AG04449 (cell line): Measurements from ENCODE around the gene ESAM.
A peak's percentile ranks its signal among the peaks of the same experiment; 100 is the strongest.

Experiments used
- CTCF ChIA-PET: fragments of 350-600 bp; formaldehyde crosslinking; extraction: SDS; loops from one replicate; lab custom pipeline; 2021; ENCODE audit warnings: antibody characterized with exemption; lab: Yijun Ruan, JAX
- POLR2A ChIA-PET: fragments of 400-600, 350-600 bp; formaldehyde crosslinking; extraction: SDS; loops from one replicate; lab custom pipeline; 2020; ENCODE audit warnings: antibody characterized with exemption, inconsistent platforms; lab: Yijun Ruan, JAX
- DNase-seq: peaks from one replicate; pipeline ENCODE4 v3.0.0-alpha.2; 2010; ENCODE audit warnings: low read depth, low spot score
- H3K4me3 ChIP-seq: 2 replicates; pipeline ENCODE4 v1.5.1; 2011; ENCODE audit warnings: low read depth, mild to moderate bottlenecking, control low read depth, low read length
- TF ChIP-seq, protein P1 (sequence below): IDR thresholded peaks from one replicate; pipeline ENCODE4 v1.5.1; 2011; ENCODE audit warnings: mild to moderate bottlenecking, moderate library complexity, low read length, control low read depth, inconsistent platforms; ENCODE audit not compliant: insufficient read depth; ENCODE audit errors: missing control alignments

Gene ESAM

DNA sequence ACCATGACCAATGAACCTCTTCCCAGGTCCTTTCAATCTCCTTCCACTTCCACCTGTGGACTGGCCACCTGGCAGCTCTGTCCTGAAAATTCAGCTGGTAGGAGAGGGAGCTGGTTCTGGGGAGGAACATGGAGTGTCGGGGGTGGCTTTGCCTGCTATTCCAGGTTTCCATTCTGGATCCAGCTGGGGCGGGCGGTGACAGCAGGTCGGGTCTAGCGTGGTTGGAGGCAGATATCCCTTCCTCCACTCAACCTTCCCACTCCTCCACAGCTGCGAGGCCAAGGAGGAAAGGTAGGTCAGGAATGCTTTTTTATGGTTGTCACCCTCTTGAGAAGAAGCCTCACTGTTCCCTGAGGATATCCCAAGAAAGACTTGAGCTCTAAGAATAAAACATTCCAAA lies 19.0 kb downstream of the ESAM start:
- no peak for DNase-seq
- ChIA-PET POLR2A (no interaction called here), CTCF (interaction anchor here (1.1 to 7.3 kb wide), 5 partner anchors 10 to 73 kb away, joined by 4 to 50 read pairs (median 7); partner anchors contain the start of gene VSIG2)
- no peak overlapping the region for H3K4me3 ChIP-seq
- TF ChIP-seq, protein P1, sequence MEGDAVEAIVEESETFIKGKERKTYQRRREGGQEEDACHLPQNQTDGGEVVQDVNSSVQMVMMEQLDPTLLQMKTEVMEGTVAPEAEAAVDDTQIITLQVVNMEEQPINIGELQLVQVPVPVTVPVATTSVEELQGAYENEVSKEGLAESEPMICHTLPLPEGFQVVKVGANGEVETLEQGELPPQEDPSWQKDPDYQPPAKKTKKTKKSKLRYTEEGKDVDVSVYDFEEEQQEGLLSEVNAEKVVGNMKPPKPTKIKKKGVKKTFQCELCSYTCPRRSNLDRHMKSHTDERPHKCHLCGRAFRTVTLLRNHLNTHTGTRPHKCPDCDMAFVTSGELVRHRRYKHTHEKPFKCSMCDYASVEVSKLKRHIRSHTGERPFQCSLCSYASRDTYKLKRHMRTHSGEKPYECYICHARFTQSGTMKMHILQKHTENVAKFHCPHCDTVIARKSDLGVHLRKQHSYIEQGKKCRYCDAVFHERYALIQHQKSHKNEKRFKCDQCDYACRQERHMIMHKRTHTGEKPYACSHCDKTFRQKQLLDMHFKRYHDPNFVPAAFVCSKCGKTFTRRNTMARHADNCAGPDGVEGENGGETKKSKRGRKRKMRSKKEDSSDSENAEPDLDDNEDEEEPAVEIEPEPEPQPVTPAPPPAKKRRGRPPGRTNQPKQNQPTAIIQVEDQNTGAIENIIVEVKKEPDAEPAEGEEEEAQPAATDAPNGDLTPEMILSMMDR: no peak

DNA sequence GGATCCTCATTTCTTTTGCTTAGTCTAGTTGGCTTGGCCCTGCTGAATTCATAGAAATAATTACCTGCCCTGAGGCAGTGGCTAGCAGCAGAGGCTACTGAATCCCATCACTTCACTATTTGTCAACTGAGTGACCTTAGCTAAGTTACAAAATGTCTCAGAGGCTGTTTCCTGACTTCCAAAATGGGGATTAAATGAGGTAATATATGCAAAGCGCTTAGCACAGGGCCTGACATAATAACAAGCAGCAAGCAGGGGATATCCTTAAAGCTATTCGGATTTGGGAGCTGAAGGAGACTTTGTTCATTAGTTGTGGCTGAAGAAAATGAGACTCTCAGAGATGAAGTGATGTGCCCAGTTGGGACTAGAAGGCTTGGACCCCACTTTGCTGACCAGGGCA lies 19.5 kb downstream of the ESAM start:
- no peak overlapping the region for H3K4me3 ChIP-seq
- TF ChIP-seq, protein P1: no peak
- ChIA-PET CTCF (interaction anchor here (1.5 to 7.3 kb wide), 4 partner anchors 11 to 73 kb away, joined by 3 to 50 read pairs (median 7); partner anchors contain the start of gene VSIG2), POLR2A (no interaction called here)
- DNase-seq: no peak

DNA sequence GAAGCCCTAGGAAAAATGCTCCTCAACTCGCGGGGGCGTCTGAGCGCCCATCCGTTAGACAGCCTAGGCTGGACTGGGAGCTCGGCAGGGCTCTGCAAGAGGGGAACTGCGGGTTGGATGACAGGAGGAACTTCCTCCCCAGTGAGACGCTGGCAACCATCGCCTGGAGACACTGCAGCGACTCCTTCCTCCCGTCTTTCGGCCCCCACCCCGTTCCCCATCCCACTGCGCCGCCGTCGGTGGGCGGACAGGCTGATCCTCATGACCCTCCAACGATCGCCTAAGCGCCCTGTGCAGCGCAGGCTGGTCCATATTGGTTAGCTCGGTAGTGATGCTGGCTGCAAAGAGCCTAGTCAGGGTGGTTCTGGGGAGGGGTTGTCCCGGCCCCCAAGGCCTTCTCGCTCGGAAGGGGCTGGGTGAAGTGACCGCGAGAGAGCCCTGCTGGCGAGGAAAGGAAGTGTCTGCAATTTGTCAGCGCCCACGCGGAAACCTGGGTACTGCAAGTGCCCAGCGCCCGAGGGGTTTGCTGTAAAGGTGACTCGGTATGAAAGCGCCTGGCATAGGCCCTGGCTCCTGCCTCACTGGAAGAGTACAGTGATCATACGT lies 21.7 kb downstream of the ESAM start:
- H3K4me3 ChIP-seq: peak overlapping the region; percentile 60
- no peak for DNase-seq
- POLR2A ChIA-PET: no interaction called here
- CTCF ChIA-PET: interaction anchor here (1.0 to 3.0 kb wide), 7 partner anchors 8 to 70 kb away, joined by 3 to 15 read pairs (median 5); no protein-coding TSS in a partner anchor
- TF ChIP-seq, protein P1: peak; percentile 27

DNA sequence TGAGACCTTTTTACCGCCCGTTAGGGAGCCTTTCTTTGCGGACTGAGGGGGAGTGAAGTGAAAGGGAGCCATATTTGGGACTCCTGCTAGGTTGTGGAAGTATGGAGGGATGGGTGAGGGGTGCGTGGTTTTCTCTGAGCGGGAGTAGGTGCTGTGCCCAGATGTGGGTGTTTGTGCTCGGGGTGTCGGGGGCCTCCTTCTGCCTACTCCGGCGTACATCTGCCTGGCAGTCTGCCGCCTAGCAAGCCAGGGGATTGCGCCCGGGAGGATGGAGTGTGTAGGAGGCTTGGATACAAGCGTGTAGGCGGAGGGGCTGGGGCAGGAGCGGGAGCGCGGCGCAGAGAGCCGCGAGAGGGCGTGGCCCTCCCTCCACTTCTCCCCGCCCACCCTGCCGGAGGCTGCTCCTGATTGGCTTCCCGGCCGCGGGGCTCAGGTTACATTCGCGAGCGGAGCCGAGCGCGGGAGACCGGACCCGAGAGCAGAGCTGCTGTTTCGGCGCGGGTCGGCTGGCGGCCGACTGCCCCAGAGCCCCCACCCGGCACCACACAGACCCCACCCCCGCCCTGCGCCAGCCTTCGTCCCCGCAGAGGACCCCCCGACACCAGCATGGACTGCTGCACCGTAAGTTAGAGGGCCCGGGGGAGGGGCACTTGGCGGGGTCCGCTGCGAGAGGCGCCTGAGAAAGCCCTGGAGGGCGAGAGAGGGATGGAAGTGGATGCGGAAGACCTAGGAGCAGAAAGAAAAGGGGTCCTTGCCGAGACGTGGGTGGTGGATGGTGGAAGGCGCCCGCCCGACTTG lies 22.4 kb downstream of the ESAM start, which contains the start of gene NRGN:
Gene NRGN, plus strand, starts transcription at position 464 of the 798 bp plus-strand sequence. Its CDS starts 143 bp downstream, at position 607.
- ChIA-PET POLR2A (no interaction called here), CTCF (interaction anchor here (1.0 to 3.0 kb wide), 7 partner anchors 9 to 70 kb away, joined by 3 to 15 read pairs (median 5); no protein-coding TSS in a partner anchor)
- TF ChIP-seq, protein P1: no peak
- no peak for DNase-seq
- peak within 1 kb of the TSS; percentile 60 for H3K4me3 ChIP-seq

DNA sequence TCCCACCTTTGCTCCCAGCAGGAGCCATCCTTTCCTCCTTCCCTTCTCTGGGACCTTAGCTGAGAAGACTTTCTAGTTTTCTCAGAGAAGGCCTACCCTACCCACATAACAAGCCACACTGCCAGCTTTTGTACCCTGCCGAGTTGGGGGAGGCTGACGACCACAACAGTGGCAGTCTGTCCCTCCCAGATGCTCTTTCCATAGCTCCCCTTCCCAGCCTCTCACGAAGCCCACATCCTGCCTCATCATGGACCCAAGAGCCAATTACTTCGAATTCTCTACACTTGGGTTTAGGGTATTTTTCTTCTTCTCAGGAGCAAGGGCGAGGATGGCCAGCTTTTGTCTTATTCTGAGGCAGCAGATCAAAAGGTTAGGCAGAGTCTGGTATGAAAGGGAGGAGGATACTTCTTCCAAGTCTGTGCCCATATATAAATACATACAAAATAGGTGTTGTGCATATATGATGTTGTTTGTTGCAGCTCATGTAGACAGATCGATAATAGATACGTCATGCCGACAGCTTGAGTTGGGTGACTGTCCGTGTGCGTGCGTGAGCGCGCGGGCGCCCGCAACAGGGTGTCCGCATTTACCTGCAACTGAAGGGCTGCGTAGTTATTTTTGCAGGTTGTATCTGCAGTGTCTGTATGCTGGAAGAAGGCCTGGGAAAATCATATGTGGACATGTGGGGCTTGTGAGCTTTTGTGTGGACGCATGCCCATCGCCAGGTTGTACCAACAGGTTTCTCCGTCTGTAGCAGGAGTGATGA lies 23.2 kb downstream of the ESAM start:
- ChIA-PET POLR2A (no interaction called here), CTCF (interaction anchor here (1.0 to 3.0 kb wide), 7 partner anchors 8 to 69 kb away, joined by 4 to 15 read pairs (median 5); no protein-coding TSS in a partner anchor)
- H3K4me3 ChIP-seq: peak overlapping the region; percentile 60; the same call in 1 of the 2 replicates
- DNase-seq: no peak
- TF ChIP-seq, protein P1: no peak
